Naive thymus-derived CD8-positive, alpha-beta T cell (primary cell): ENCODE results near the gene CFAP46. TPM values are rescaled to one million over a fixed set of nuclear protein-coding genes. Genes with fewer than 3 reads are reported as not detected.

ENCODE experiments used
- ATAC-seq, 2 donors: fragments of 150-1000 bp; cut with Tn5 transposase in 1 of 2; sonication (Bioruptor Pico), chemical (Tn5 transposase) in 1 of 2; 1 replicate in 1 of 2; 2 replicates in 1 of 2; pipeline ENCODE4 v1.10.0; 2021; ENCODE audit warnings: mild to moderate bottlenecking in 2 of 2, moderate library complexity in 2 of 2
- POLR2A ChIA-PET: fragments of 350-600 bp; sonication (Branson Sonifier 250); formaldehyde crosslinking; loops from one replicate; lab custom pipeline; 2021; ENCODE audit warnings: antibody characterized with exemption; lab: Charles Lee
- DNase-seq, 10 donors: peaks; one replicate each; pipeline versions ENCODE4 v3.0.0 to v3.0.0-alpha.2; 2020 to 2022
- H3K27ac Mint-ChIP-seq, 10 donors: one replicate each; pipeline ENCODE4 v1.8.0; 2020 to 2022; ENCODE audit warnings: mild to moderate bottlenecking in 10 of 10, mixed read lengths in 10 of 10, moderate library complexity in 4 of 10, inconsistent platforms in 1 of 10
- H3K27me3 Mint-ChIP-seq, 5 donors: one replicate each; pipeline ENCODE4 v1.8.0; 2021 to 2022; ENCODE audit warnings: mixed read lengths in 5 of 5
- H3K36me3 Mint-ChIP-seq, 3 donors: one replicate each; pipeline ENCODE4 v1.8.0; 2020 to 2022; ENCODE audit warnings: mixed read lengths in 3 of 3, mild to moderate bottlenecking in 2 of 3, inconsistent platforms in 1 of 3
- H3K4me1 Mint-ChIP-seq, 4 donors: one replicate each; pipeline ENCODE4 v1.8.0; 2021 to 2022; ENCODE audit warnings: mixed read lengths in 4 of 4
- H3K4me3 Mint-ChIP-seq, 10 donors: one replicate each; pipeline ENCODE4 v1.8.0; 2020 to 2022; ENCODE audit warnings: mild to moderate bottlenecking in 10 of 10, mixed read lengths in 10 of 10, moderate library complexity in 6 of 10, inconsistent platforms in 1 of 10
- H3K9me3 Mint-ChIP-seq, 9 donors: one replicate each; pipeline ENCODE4 v1.8.0; 2020 to 2022; ENCODE audit warnings: mixed read lengths in 9 of 9, mild to moderate bottlenecking in 3 of 9, inconsistent platforms in 1 of 9, moderate library complexity in 1 of 9
- polyA plus RNA-seq, 3 donors: library from polyadenylated mRNA; unstranded; fragments of 300-500 nt; fragmentation: Illumina TruSeq; gene quantifications; one replicate each; pipeline ENCODE4 v1.2.3, GENCODE V29; 2021
- total RNA-seq, 8 experiments: library from RNA in 2 of 8; stranded (reverse) in 2 of 8; gene quantifications; one replicate each; pipeline ENCODE4 v1.2.3 and lab custom pipeline; 2021 to 2026

The CFAP46 gene
- total RNA-seq: not detected
- not detected for polyA plus RNA-seq
- 0 to 0.50 (median 0.17) reads per million in 6 experiments for total RNA-seq (lab: John Stamatoyannopoulos, UW)

DNA sequence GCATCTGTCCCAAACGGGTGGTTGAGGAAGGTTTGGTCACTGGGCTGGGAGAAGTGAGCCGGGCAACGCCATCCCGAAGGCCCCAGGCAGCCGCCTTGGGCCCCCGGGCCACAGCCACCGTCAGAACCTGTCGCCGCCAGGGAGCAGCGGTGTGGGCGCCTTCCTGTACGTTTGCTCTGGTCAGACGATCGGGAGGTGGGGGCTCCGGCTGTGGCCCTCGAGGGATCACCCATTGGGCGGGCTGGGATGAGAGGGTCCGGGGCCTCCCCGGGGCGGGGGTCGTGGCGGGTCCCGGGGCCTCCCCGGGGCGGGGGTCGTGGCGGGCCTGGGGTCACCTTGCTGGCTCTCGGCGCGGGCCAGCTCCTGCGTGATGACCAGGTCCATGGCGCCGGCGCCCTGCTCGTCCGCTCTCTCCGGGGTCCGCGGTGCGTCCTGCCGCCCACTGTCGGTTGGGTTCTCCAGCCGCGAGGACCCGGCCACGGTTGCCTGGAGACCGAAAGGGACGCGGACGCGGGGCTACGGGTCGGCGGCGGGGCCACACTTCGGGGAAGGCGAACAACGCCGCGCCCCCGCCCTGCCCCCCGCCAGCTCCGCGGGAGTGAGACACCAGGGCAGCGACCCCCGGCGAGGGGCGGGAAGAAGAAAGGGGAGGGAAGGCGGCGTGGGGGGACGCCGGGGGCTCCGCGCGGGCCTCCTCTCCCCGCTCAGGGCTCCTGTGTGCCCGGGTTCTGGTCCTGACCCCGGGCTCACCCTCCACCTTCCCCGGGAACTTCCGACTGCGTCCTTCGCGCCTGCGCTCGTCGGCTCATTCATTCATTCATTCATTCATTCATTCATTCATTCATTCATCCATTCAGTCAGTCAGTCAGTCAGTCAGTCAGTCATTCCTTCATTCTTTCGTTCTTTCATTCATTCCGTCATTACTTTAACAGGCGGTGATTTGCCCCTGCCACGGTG, at the start of gene CFAP46:
CFAP46 (minus strand) TSS at position 470 of the 957 bp plus-strand sequence; CDS start at position 384, 86 bp downstream.
- POLR2A ChIA-PET: no interaction called here
- peak within 1 kb of the TSS; percentile 51 to 85 (median 78) for H3K4me3 Mint-ChIP-seq

DNA sequence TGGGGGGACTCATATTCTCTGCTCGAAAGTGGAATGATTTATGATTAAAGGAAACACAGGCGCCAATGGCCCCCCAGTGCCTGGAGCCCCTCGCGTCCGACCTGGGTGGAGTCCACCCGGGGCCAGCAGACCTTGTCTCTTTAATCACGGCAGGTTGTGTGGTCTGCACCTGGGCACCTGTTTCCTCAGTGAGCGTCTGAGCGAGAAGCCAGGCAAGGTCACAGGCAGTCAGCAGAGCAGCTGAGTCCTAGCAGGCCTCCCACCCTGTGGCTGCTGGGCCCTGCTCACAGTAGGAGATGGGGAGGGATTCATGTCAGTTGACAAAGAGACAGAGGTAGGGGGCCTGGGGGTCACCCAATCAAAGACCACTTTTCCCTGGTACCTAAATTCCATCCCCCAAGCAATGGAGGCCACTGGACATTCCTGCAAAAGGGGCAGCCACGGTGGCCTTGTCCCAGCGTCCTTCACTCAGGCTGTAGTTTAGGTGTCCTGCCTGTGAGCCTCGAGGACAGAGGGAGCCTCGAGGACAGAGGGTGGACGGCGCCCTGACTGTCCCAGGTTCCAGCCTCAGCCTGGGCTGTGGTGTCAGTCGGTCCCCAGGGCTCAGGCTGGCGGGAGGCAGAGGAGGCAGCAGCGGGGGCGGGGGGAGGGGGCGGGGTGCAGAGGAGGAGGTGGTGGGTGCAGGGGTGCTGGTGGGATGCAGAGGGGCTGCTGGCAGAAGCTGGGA, 49.5 kb upstream of the CFAP46 start:
- Mint-ChIP-seq H3K36me3 (no peaks in the 10 kb centered on the region), H3K27me3 (peaks cover 0 to 8% (median 0%) of the 10 kb centered on the region in 5 donors), H3K27ac (no peak overlapping the region), H3K4me1 (no peaks in the 10 kb centered on the region), H3K9me3 (no peaks in the 10 kb centered on the region), H3K4me3 (no peak overlapping the region)
- DNase-seq: no peak
- no peak for ATAC-seq
- POLR2A ChIA-PET: no interaction called here

More for the DNA sequence above, at the start of gene CFAP46:
- no peaks in the 10 kb centered on the region for H3K36me3 Mint-ChIP-seq
- peak within 1 kb of the TSS in 2 of 10 donors; percentile 28 to 73 for H3K27ac Mint-ChIP-seq
- H3K27me3 Mint-ChIP-seq: peaks cover 24 to 76% (median 56%) of the 10 kb centered on the region in 5 donors
- no peaks in the 10 kb centered on the region for H3K9me3 Mint-ChIP-seq
- no peak for ATAC-seq
- peak in 1 of 10 donors; percentile 54 for DNase-seq
- peaks cover 5 to 14% (median 12%) of the 10 kb centered on the region in 4 donors for H3K4me1 Mint-ChIP-seq

DNA sequence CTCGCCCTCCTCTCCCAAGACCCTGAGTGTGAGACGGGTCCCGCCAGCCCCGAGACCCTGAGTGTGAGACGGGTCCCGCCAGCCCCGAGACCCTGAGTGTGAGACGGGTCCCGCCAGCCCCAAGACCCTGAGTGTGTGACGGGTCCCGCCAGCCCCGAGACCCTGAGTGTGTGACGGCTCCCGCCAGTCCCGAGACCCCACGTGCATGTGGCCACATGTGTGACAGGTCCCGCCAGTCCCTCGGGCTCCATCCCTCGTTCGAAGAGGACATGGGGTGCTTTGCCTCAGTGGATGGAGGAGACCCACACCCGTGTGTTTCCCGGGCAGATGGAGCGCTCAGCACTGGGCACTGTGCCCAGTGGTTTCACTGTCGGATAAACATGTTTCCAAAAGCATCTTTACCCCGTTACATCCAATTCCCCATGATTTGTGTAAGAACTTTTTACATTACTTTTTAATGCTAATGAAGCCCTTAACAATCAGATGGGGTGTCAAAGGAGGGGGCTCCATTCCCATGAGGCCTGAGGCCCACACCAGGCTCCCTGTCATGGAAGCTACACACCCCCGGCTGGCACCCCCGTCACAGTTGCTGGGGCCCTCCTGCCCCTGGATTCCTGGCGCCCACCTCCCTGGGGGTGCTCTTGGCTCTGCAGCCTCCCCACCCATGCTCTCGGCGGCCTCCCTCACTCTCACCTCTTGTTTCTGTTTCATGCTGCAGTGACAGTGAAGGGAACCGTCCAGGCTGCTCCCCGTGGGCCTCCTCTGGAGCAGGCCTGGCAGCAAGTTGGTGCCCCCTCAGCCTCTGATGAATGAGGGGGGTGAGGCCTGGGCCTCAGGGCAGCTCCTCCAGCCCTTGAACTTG, 48.5 kb upstream of the CFAP46 start:
- POLR2A ChIA-PET: no interaction called here
- DNase-seq: no peak
- Mint-ChIP-seq H3K27ac (no peak overlapping the region), H3K9me3 (no peaks in the 10 kb centered on the region), H3K27me3 (peaks cover 0 to 4% (median 0%) of the 10 kb centered on the region in 5 donors), H3K4me1 (no peaks in the 10 kb centered on the region), H3K4me3 (no peak overlapping the region), H3K36me3 (no peaks in the 10 kb centered on the region)
- ATAC-seq: no peak

- Mint-ChIP-seq H3K27ac (no peak overlapping the region), H3K9me3 (no peaks in the 10 kb centered on the region), H3K27me3 (peaks cover 0 to 9% (median 2%) of the 10 kb centered on the region in 5 donors), H3K4me3 (no peak overlapping the region), H3K4me1 (no peaks in the 10 kb centered on the region), H3K36me3 (no peaks in the 10 kb centered on the region)
- POLR2A ChIA-PET: no interaction called here
- ATAC-seq: no peak
- DNase-seq: no peak
Observed at GRCh38 chr10:132989476-132990415, 47.4 kb upstream of the CFAP46 start.

GRCh38 chr10:132988988-132989387, 46.6 kb upstream of the CFAP46 start:
- H3K27me3 Mint-ChIP-seq: peaks cover 0 to 9% (median 2%) of the 10 kb centered on the region in 5 donors
- POLR2A ChIA-PET: no interaction called here

DNA sequence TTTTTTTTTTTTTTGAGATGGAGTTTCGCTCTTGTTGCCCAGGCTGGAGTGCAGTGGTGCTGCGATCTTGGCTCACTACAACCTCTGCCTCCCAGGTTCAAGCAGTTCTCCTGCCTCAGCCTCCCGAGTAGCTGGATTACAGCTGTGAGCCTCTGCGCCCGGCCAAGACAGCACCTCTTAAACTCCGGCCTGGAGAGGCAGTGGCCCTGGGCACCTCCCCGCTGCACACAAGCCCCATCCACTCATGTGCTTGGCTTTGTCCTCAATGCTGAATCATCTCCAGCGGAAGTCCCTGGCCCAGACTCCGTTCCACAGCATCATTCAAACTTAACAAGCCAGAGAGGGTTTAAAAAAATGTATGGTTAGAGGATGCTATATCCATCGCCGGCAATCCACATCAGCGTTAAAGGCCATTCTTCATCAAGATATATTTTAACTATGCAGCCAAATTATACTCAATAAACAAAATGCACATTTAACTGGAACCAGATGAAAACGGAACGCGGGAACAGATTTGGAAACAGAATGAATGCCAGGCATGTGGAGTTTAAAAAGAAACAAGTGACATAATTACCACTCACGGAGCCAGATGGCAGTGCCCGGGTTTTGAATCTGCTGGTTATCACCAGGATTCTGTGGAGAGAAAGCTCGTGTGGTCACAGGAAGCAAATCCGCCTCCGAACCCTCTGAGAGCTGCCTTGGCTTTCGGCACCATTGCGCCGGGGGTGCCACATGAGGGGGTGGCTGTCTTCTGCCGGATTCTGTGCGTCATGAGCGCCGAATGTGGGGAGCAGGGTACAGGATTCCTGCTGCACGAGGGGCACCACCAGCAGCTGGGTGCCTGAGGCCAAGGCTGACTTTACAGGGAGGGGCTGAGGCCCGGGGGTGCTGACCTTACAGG, 45.6 kb upstream of the CFAP46 start:
- Mint-ChIP-seq H3K4me3 (no peak overlapping the region), H3K36me3 (no peaks in the 10 kb centered on the region), H3K27ac (no peak overlapping the region), H3K4me1 (no peaks in the 10 kb centered on the region), H3K27me3 (peaks cover 0 to 9% (median 2%) of the 10 kb centered on the region in 5 donors), H3K9me3 (no peaks in the 10 kb centered on the region)
- no peak for ATAC-seq
- POLR2A ChIA-PET: no interaction called here
- DNase-seq: no peak

More at GRCh38 chr10:132988988-132989387, 46.6 kb upstream of the CFAP46 start:
- H3K4me1 Mint-ChIP-seq: no peaks in the 10 kb centered on the region
- DNase-seq: no peak
- H3K4me3 Mint-ChIP-seq: no peak overlapping the region
- no peaks in the 10 kb centered on the region for H3K9me3 Mint-ChIP-seq
- H3K36me3 Mint-ChIP-seq: no peaks in the 10 kb centered on the region
- ATAC-seq: no peak
- H3K27ac Mint-ChIP-seq: no peak overlapping the region

GRCh38 chr10:132986978-132987377, 44.6 kb upstream of the CFAP46 start:
- H3K27me3 Mint-ChIP-seq: peaks cover 0 to 9% (median 2%) of the 10 kb centered on the region in 5 donors
- H3K4me3 Mint-ChIP-seq: no peak overlapping the region
- DNase-seq (no peak), ATAC-seq (no peak)
- H3K36me3 Mint-ChIP-seq: no peaks in the 10 kb centered on the region
- H3K27ac Mint-ChIP-seq: no peak overlapping the region
- POLR2A ChIA-PET: no interaction called here
- H3K4me1 Mint-ChIP-seq: no peaks in the 10 kb centered on the region
- H3K9me3 Mint-ChIP-seq: no peaks in the 10 kb centered on the region

GRCh38 chr10:132986576-132986975, 44.2 kb upstream of the CFAP46 start:
- Mint-ChIP-seq H3K27me3 (peaks cover 0 to 9% (median 2%) of the 10 kb centered on the region in 5 donors), H3K27ac (no peak overlapping the region), H3K4me3 (no peak overlapping the region), H3K4me1 (no peaks in the 10 kb centered on the region), H3K36me3 (no peaks in the 10 kb centered on the region), H3K9me3 (no peaks in the 10 kb centered on the region)
- POLR2A ChIA-PET: no interaction called here
- ATAC-seq (no peak), DNase-seq (no peak)

- peak in 1 of 10 donors; percentile 60 for DNase-seq
- Mint-ChIP-seq H3K27ac (no peak overlapping the region), H3K9me3 (no peaks in the 10 kb centered on the region), H3K4me3 (no peak overlapping the region), H3K27me3 (peaks cover 0 to 9% (median 2%) of the 10 kb centered on the region in 5 donors), H3K36me3 (no peaks in the 10 kb centered on the region), H3K4me1 (no peaks in the 10 kb centered on the region)
- POLR2A ChIA-PET: no interaction called here
- ATAC-seq: no peak
Observed at GRCh38 chr10:132986076-132986475, 43.7 kb upstream of the CFAP46 start.

GRCh38 chr10:132985546-132985900, 43.2 kb upstream of the CFAP46 start:
- POLR2A ChIA-PET: no interaction called here
- Mint-ChIP-seq H3K9me3 (no peaks in the 10 kb centered on the region), H3K27me3 (peaks cover 0 to 9% (median 2%) of the 10 kb centered on the region in 5 donors), H3K4me3 (no peak overlapping the region), H3K4me1 (no peaks in the 10 kb centered on the region), H3K36me3 (no peaks in the 10 kb centered on the region), H3K27ac (peak overlapping the region in 1 of 10 donors; percentile 72)
- peak in 1 of 10 donors; percentile 14 for DNase-seq
- ATAC-seq: no peak
